GM10266 (cell line): ENCODE results near the gene SMPD2.
A peak's percentile ranks its signal among the peaks of the same experiment; 100 is the strongest.

Source experiments
- DNase-seq: peaks from one replicate; pipeline ENCODE4 v3.0.0; 2012; ENCODE audit errors: extremely low spot score
- CTCF ChIP-seq: IDR thresholded peaks from 2 replicates; pipeline ENCODE4 v1.5.1; 2012; ENCODE audit warnings: mild to moderate bottlenecking, low read depth; ENCODE audit not compliant: control insufficient read depth, insufficient read depth; ENCODE audit errors: missing control alignments

The SMPD2 gene, protein sequence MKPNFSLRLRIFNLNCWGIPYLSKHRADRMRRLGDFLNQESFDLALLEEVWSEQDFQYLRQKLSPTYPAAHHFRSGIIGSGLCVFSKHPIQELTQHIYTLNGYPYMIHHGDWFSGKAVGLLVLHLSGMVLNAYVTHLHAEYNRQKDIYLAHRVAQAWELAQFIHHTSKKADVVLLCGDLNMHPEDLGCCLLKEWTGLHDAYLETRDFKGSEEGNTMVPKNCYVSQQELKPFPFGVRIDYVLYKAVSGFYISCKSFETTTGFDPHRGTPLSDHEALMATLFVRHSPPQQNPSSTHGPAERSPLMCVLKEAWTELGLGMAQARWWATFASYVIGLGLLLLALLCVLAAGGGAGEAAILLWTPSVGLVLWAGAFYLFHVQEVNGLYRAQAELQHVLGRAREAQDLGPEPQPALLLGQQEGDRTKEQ

GRCh38 chr6:109440331-109441068 lies at the start of gene SMPD2, which contains the start of gene PPIL6:
Gene SMPD2, plus strand, starts transcription at chr6:109440724. Its CDS starts 398 bp downstream, at chr6:109441122.
Gene PPIL6, minus strand, starts transcription at chr6:109440628. Its CDS starts 38 bp downstream, at chr6:109440590.
- peak; percentile 96 for DNase-seq
- TF ChIP-seq CTCF = peak; percentile 35

- no peak for DNase-seq
- no peak for TF ChIP-seq CTCF
These were observed 47.2 kb upstream of the SMPD2 start for GRCh38 chr6:109393157-109393885.

DNA sequence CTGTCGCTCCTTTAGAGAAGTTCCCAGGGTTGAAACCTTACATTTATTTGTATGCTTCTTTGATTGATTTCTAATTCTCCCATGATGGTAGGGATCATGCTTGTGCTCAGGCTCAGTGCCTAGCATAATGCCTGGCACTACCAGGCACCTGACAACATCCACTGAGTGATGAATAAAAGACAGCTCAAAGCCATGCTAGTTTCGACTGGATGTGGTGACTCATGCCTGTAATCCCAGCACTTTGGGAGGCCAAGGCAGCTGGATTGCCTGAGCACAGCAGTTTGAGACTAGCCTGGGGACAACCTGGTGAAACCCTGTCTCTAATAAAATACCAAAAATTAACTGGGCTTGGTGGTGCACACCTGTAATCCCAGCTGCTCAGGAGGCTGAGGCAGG lies 46.6 kb upstream of the SMPD2 start:
- DNase-seq = no peak

DNA sequence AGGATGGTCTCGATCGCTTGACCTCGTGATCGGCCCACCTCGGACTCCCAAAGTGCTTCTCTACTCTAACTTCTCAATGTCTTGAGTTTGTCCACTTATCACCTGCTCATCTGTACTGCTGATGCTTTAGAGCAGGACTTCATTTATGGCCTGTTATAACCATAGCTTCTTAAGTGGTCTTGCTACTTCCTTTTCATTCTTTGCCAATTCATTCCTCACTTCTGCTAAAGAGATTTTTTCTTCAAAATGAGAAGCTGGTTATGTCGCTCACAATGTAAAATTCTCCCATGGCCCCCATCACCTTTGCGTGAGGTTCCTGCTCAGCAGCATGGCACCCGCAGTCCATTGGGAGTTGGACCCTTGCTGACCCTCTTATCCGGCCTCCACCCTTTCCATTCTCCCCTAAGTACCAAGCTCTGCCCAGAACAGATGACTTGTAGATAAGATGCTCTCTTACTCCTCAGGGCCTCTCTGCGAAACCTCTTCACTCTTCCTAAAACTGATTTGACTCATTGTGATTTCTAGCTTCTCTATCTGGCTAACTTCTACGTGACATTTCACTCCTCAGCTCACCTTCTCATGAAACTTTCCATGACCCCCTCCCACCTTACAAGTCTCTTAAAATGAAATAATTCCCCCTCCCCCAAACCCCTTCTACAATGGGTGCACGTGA lies 44.3 kb upstream of the SMPD2 start:
- no peak for TF ChIP-seq CTCF
- DNase-seq = no peak

More for the DNA sequence above, 46.6 kb upstream of the SMPD2 start:
- TF ChIP-seq CTCF = no peak

- DNase-seq = no peak
These were observed 43.5 kb upstream of the SMPD2 start for GRCh38 chr6:109397020-109397419.

More at GRCh38 chr6:109397020-109397419, 43.5 kb upstream of the SMPD2 start:
- peak; percentile 20 for TF ChIP-seq CTCF
